ENCODE measurements around the gene CUX1.

The CUX1 gene

GRCh38 chr7:102223184-102223583 lies 405.8 kb downstream of the CUX1 start:
- Histone ChIP-seq H3K9me2 (replicated peaks; ENCODE audit: insufficient read depth, low read length) (no peaks in the 10 kb centered on the region), H3K4me3 (ENCODE audit: low read length) (no peak overlapping the region), H3K27me3 (replicated peaks; ENCODE audit: insufficient read depth, low read length) (no peaks in the 10 kb centered on the region), H3K36me3 (replicated peaks; ENCODE audit: insufficient read depth, low read length) (no peaks in the 10 kb centered on the region), H3K4me2 (ENCODE audit: low read depth, low read length) (no peak overlapping the region), H3K79me2 (ENCODE audit: low read length) (no peaks in the 10 kb centered on the region), H3K27ac (ENCODE audit: low read length) (no peak overlapping the region), H3K4me1 (ENCODE audit: low read length) (no peaks in the 10 kb centered on the region), H3K9ac (ENCODE audit: low read length) (no peak overlapping the region), H2AFZ (ENCODE audit: low read length) (no peak overlapping the region), H4K20me1 (ENCODE audit: insufficient read depth, low read length) (no peaks in the 10 kb centered on the region), H3K9me3 (replicated peaks; ENCODE audit: insufficient read depth, low read length) (no peaks in the 10 kb centered on the region), H3F3A (ENCODE audit: insufficient read depth, low read length) (no peaks in the 10 kb centered on the region)
- TF ChIP-seq EZH2phosphoT487 (IDR thresholded peaks at IDR 0.05; ENCODE audit: low read length) (no peak), EZH2 (optimal IDR thresholded peaks at IDR 0.05; ENCODE audit: low read depth, low read length) (no peak), CTCF (IDR thresholded peaks at IDR 0.05; ENCODE audit: low read length) (no peak)
- no peak for DNase-seq

GRCh38 chr7:102225025-102225424 lies 407.6 kb downstream of the CUX1 start:
- TF ChIP-seq EZH2phosphoT487 (IDR thresholded peaks at IDR 0.05; ENCODE audit: low read length) (no peak), CTCF (IDR thresholded peaks at IDR 0.05; ENCODE audit: low read length) (no peak), EZH2 (optimal IDR thresholded peaks at IDR 0.05; ENCODE audit: low read depth, low read length) (no peak)
- Histone ChIP-seq H3K4me2 (ENCODE audit: low read depth, low read length) (no peak overlapping the region), H3K79me2 (ENCODE audit: low read length) (no peaks in the 10 kb centered on the region), H2AFZ (ENCODE audit: low read length) (no peak overlapping the region), H3K4me1 (ENCODE audit: low read length) (no peaks in the 10 kb centered on the region), H3K9me3 (replicated peaks; ENCODE audit: insufficient read depth, low read length) (no peaks in the 10 kb centered on the region), H3K27me3 (replicated peaks; ENCODE audit: insufficient read depth, low read length) (no peaks in the 10 kb centered on the region), H3K36me3 (replicated peaks; ENCODE audit: insufficient read depth, low read length) (no peaks in the 10 kb centered on the region), H3K9me2 (replicated peaks; ENCODE audit: insufficient read depth, low read length) (no peaks in the 10 kb centered on the region), H3K27ac (ENCODE audit: low read length) (no peak overlapping the region), H4K20me1 (ENCODE audit: insufficient read depth, low read length) (no peaks in the 10 kb centered on the region), H3K9ac (ENCODE audit: low read length) (no peak overlapping the region), H3F3A (ENCODE audit: insufficient read depth, low read length) (no peaks in the 10 kb centered on the region), H3K4me3 (ENCODE audit: low read length) (no peak overlapping the region)
- DNase-seq = no peak

- H3K9me3 ChIP-seq (replicated peaks; ENCODE audit: insufficient read depth, low read length) = no peaks in the 10 kb centered on the region
- no peak overlapping the region for H3K4me2 ChIP-seq (ENCODE audit: low read depth, low read length)
- no peaks in the 10 kb centered on the region for H3F3A ChIP-seq (ENCODE audit: insufficient read depth, low read length)
- H3K27me3 ChIP-seq (replicated peaks; ENCODE audit: insufficient read depth, low read length) = no peaks in the 10 kb centered on the region
- H3K79me2 ChIP-seq (ENCODE audit: low read length) = no peaks in the 10 kb centered on the region
- TF ChIP-seq EZH2phosphoT487 (IDR thresholded peaks at IDR 0.05; ENCODE audit: low read length) (no peak), CTCF (IDR thresholded peaks at IDR 0.05; ENCODE audit: low read length) (no peak), EZH2 (optimal IDR thresholded peaks at IDR 0.05; ENCODE audit: low read depth, low read length) (no peak)
- no peaks in the 10 kb centered on the region for H3K36me3 ChIP-seq (replicated peaks; ENCODE audit: insufficient read depth, low read length)
- H3K9ac ChIP-seq (ENCODE audit: low read length) = no peak overlapping the region
- no peaks in the 10 kb centered on the region for H3K9me2 ChIP-seq (replicated peaks; ENCODE audit: insufficient read depth, low read length)
- H2AFZ ChIP-seq (ENCODE audit: low read length) = no peak overlapping the region
- H3K27ac ChIP-seq (ENCODE audit: low read length) = no peak overlapping the region
- no peaks in the 10 kb centered on the region for H4K20me1 ChIP-seq (ENCODE audit: insufficient read depth, low read length)
- no peaks in the 10 kb centered on the region for H3K4me1 ChIP-seq (ENCODE audit: low read length)
- H3K4me3 ChIP-seq (ENCODE audit: low read length) = no peak overlapping the region
- no peak for DNase-seq
Observed at GRCh38 chr7:102227371-102227770, 409.9 kb downstream of the CUX1 start.

All from MM.1S (cell line).